Measurements from ENCODE around the gene PTPRJ. TPM values are rescaled to one million over a fixed set of nuclear protein-coding genes. Genes with fewer than 3 reads are reported as not detected.
A peak's percentile ranks its signal among the peaks of the same experiment; 100 is the strongest.
"Not testable (repeated sequence)": the region's sequence is repeated elsewhere in the genome, so short reads cannot be mapped to it uniquely, and the experiment has no call there.

Gene PTPRJ
- total RNA-seq, result 10 to 100 TPM; 38.5 to 58.9 TPM
- long read RNA-seq, partial matches to known transcripts, result 3 of 19 reads
- long read RNA-seq, other reads (novel, unspliced or antisense), result 16 of 19 reads

DNA sequence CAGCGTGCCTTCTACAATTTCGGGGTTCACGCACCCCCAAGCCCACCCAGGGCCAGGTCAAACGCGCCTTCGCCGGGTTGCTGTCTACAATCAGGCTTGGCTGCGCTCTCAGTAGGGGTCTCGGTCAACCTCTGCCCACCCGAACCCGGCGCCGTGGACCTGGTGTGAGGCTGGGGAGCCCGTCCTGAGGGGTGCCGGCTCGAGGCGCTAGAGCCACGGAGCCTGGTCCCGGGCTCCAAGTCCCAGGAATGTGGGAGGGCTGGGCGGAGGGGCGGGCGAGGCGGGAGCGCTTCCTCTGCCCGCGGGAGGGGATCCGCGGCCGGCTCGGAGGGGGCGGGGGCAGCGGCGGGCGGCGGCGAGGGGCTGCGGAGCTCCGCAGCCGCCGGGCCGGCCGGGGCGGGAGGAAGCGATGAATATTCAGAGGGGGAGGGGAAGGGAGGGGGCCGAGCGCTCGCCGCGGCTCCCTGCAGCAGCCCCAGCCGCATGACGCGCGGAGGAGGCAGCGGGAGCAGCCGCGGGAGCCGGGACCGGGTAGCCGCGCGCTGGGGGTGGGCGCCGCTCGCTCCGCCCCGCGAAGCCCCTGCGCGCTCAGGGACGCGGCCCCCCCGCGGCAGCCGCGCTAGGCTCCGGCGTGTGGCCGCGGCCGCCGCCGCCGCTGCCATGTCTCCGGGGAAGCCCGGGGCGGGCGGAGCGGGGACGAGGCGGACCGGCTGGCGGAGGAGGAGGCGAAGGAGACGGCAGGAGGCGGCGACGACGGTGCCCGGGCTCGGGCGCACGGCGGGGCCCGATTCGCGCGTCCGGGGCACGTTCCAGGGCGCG is at the start of gene PTPRJ:
Gene PTPRJ (plus strand): TSS at position 472 of the 819 bp plus-strand sequence. CDS start 354 bp downstream, outside the sequence.
- ATAC-seq (peak; percentile 58), DNase-seq (peak; percentile 54 to 70)
- intact Hi-C loops (cut with DNase I, micrococcal nuclease), result no loop called here

DNA sequence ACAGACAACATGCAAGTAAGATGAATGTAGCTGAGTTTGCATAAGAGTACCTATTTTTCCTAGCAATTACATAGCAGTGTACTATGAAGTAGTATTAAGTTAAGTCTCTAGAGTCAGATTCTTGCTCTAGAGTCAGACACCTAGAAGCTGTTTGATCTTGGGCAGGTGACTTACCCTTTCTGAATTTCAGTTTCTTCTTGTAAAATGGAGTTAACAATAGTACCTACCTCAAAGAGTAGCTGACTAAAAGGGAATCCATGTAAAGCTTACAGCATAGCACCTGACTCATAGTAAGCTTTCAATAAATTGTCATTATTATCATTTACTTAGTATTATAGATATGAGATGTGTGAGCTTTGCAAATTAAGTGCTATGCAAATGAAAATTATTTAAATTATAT is 47.8 kb upstream of the PTPRJ start:
- no peak for DNase-seq
- ATAC-seq, result no peak
- intact Hi-C loops (cut with DNase I, micrococcal nuclease), result loop anchor here in 1 of 2 donors (10.0 kb wide), 1 partner anchor 182 kb away; no protein-coding TSS in a partner anchor

DNA sequence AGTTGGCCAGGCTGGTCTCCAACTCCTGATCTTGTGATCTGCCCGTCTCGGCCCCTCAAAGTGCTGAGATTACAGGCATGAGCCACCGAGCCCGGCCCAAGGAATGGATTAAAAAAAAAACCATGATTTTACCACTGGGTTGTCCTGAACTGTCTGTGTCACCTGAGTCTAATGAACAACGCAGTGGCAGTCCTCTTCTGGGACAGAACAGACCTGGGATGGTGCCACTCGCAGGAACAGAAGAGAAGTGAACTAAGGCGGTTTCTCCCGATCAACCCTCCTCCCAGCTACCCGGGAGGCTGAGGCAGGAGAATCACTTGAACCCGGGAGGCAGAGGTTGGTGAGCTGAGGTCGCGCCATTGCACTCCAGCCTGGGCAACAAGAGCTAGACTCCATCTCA is 46.6 kb upstream of the PTPRJ start:
- intact Hi-C loops (cut with DNase I, micrococcal nuclease), result loop anchor here (2.0 to 10.0 kb wide), 2 partner anchors 177 to 181 kb away; no protein-coding TSS in a partner anchor
- ATAC-seq, DNase-seq: not testable (repeated sequence)

DNA sequence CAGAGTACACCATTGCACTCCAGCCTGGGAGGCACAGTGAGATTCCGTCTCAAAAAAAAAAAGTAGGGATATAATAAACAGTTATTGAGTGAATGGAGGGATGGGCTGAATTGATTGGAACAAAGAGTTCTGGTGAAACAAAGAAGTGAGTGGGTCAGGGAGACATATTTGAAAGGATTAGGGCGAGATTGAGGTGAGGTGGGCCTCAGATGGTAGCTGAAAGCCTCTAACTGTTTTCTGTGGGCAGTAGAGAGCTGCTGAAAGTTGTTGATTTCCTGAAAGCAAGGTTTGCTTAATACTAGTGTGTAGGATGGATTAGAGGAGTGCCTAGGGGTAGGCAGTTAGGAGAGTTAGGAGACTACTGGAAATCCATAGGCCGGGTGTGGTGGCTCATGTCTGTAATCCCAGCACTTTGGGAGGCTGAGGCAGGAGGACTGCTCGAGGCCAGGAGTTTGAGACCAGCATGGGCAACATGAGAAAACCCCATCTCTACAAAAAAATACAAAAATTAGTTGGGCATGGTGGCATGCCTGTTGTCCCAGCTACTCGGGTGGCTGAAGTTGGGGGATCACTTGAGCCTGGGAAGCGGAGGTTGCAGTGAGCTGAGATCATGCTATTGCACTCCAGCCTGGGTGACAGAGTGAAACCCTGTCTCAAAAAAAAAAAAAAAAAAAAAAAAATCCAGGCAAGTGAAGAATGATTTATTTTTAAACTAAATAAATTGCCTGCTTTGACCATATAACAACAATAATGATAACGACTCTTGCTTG is 41.4 kb upstream of the PTPRJ start:
- no peak for ATAC-seq
- intact Hi-C loops (cut with DNase I, micrococcal nuclease), result loop anchor here in 1 of 2 donors (10.0 kb wide), 1 partner anchor 176 kb away; no protein-coding TSS in a partner anchor

DNA sequence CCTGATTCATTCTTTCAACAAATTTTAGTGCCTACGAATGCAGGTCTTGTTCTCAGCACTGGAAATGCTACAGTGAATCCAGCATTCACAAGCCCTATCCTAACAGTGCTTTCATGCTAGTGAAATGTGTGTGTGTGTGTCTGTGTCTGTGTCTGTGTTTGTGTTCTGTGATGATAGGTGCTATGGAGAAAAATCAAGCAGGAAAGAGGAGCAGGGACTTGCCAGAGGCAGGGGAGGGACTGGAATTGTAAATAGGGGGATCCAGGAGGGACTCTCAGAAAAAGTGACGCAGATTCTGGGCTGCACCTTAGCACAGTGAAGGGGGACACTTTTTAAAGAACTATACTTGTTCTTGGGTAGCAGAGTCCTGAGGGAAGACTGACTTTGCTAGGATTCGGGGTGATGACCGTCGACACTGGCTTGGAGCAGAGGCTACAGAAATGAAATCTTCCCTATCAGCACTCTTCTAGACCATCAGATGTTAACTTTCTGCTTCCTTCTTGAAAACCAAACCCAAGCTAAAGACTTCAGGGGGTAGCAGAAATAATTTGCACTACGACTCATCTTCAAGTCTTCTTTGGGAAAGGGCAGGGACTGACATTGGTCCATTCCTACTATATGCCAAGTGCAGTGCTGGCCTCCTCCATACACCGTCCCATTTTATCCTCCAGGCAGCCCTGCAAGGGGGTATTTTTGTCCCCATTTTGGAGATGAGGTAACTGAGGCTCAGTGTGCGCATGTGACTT is 39.3 kb upstream of the PTPRJ start:
- ATAC-seq, result no peak
- no peak for DNase-seq
- intact Hi-C loops (cut with DNase I, micrococcal nuclease), result no loop called here

More for the DNA sequence above, 41.4 kb upstream of the PTPRJ start:
- no peak for DNase-seq

DNA sequence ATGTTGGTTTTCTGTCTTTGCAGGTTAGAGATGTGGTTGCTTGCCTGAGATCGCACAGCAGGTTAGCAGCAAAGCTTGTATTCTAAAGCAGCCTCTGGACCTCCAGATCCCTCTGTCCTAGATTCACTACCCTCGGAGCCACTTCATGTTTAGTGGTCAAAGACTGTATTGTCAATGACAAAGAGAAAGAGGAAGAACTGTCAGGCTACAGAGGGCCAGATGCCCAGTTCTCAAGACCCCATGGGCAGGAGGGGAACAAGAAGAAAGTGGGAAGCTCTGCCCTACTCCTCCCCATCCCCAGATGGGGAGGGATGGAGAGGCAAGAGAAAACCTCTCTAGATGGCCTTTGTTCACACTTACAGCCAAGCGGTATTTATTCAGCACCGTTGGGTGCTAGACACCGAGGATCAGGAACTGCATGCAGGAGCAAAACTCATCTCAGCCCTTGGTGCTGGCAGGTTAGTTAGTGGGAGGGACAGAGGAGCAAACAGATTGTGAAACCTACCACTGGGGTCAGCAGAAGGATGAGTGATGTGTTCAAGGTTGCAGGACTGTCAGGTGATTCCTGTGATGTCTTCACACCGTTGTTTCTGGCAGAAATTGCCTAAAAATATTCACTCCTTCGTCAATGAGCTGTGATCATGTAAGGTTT is 38.3 kb upstream of the PTPRJ start:
- DNase-seq (no peak), ATAC-seq (no peak)
- intact Hi-C loops (cut with DNase I, micrococcal nuclease), result no loop called here

DNA sequence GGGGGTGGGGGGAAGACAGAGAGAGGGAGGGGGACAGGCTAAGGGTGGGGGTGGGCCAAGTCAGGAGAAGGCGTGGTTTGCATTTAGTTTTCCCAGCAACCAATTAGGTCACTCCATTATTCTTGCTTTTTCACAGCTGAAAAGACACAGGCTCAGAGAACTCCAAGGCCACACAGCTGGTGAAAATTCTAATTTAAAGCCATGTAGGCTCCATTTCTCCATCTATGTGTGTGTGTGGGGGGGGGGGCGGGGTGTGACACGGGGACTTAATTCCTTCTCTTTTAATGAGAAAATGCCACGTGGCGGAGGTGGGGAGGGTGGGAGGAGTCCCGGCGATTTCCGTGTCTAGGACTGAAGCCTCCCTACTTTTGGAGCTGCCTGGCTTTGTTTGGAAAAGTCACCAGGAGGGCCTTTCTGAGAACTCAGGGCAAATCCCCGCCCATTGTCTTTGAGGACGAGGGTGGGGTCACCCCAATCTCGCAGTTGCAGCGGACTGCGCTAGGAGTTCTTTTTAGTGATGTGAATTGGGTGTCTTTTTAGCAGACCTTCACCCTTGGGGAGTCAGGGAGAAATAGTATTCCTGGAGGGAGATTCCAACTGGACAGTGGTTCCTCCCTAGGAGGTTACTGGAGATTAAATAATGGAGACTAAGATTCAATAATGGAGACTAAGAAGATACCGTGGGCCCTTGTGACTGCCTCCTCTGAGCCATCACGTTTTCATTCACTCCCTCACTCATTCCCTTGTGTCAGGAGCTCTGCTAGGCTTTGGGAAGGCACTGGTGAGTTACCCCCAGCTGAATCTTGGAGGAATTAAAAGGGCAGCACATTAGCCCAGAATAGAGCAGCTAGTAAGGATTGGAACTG is 36.4 kb upstream of the PTPRJ start:
- no peak for ATAC-seq
- intact Hi-C loops (cut with DNase I, micrococcal nuclease), result no loop called here
- no peak for DNase-seq

DNA sequence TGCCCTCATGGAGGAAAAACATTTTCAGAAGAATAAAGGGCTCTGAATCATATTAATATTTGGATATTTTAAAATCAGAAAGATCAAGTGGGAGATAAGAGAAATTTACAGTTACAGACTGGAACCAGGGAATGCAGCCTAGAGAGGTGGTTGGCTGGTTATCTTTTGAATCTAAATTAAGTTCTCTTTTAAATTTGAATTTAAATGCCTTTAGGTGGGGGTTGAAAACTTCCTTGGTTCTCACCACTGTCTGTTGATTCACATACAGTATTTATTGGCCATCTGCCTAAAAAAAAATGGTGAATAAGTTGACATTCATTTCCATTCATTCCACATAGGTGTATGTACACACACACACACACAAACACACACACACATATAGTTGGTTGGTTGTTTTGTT is 35.7 kb upstream of the PTPRJ start:
- intact Hi-C loops (cut with DNase I, micrococcal nuclease), result no loop called here
- DNase-seq, result no peak
- no peak for ATAC-seq

DNA sequence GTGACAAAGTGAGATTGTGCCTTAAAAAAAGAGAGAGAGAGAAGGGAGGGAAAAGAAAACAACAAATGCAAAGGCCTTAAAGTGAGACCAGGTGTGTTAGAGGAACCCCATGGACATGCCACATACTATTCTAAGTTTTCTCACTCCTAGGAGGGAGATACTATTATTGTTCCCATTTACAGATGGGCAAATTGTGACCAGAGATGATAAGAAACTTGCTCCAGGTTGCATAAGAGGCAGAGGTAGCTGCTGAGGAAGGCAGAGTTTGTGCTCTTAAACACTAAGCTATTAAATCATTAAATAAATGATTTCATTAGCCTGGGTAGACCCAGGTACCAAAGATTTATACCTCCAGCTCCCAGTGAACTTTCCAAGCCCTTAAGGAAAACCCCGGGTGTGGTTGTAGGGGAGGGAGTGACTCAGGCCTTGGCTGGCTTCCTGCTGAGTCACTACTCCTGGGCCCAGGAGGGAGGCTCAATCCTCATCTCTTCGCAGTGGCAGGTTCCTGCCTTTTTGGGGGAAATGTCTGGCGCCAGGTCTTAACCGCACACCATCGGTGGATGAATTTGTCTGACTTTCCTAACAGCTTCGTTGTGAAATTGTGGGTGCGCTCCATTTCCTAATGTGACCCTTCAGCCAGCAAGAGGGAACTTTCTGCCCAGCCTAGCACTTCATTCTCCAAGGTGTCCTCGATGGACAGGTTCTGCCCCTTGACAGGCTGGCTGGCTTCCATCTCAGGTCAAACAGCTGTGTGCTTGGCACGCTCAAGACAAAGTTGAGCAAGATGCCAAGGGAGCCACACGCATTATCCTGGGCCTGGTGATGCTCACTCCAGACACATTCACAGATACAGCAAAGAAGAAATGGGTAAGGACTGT is 33.4 kb upstream of the PTPRJ start:
- intact Hi-C loops (cut with DNase I, micrococcal nuclease), result no loop called here
- DNase-seq (peak; percentile 64 to 76), ATAC-seq (peak; percentile 99)

DNA sequence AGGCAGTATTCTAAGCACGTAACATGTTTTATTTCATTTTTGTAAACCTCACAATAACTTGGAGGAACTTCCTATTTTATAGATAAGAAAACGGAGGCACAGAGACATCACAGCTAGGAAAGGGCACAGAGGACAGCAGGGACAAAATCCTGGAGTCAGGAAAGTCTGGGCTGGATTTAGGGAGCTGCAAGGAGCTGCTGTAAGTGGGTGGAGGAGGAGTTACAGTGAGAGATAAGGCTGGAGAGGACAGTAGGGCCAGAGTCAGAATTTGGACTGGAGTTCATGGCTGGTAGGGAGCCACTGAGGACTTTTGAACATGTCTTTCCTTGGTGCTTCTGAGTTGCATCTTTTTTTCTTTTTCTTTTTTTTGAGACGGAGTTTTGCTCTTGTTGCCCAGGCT is 32.2 kb upstream of the PTPRJ start:
- no peak for DNase-seq

DNA sequence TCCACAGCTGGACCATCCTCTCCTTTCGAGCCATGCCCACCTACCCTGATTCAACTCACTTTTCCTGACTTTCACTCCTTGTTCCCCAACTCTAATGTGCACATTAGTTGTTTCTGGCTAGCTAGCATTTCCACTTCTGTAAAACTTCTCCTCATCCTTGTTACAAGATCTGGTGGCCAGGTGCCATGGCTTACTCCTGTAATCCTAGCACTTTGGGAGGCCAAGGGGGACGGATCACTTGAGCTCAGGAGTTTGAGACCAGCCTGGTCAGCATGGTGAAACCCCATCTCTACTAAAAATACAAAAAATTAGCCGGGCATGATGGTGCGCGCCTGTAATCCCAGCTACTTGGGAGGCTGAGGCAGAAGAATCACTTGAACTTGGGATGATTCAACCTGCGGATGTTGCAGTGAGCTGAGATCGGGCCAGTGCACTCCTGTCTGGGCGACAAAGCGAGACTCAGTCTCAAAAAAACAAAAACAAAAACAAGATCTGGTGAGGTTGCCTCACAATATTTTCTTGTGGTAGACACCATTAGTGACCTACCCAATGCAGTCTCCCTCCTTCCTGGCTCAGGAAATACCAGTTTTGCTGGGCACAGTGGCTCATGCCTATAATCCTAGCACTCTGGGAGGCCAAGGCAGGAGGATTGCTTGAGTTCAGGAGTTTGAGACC is 31.2 kb upstream of the PTPRJ start:
- intact Hi-C loops (cut with DNase I, micrococcal nuclease); DNase-seq; ATAC-seq: not testable (repeated sequence)

More for the DNA sequence above, 32.2 kb upstream of the PTPRJ start:
- intact Hi-C loops (cut with DNase I, micrococcal nuclease), result no loop called here
- no peak for ATAC-seq

DNA sequence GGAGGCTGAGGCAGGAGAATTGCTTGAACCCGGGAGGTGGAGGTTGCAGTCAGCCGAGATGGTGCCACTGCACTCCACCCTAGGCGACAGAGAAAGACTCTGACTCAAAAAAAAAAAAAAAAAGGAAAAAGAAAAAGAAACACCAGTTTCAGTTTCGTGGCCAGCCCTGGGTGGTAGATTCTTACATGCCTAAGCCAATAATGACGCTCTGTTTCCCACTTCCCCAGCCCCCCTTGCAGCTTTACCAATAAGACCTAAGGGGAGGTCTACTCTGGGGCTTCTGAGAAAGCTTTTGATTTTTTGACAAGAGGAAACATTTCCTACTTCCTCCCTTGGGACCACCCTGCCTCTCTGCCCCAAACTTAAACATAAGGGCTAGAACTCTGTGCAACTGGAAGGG is 30.0 kb upstream of the PTPRJ start:
- intact Hi-C loops (cut with DNase I, micrococcal nuclease), result no loop called here
- ATAC-seq, result no peak

DNA sequence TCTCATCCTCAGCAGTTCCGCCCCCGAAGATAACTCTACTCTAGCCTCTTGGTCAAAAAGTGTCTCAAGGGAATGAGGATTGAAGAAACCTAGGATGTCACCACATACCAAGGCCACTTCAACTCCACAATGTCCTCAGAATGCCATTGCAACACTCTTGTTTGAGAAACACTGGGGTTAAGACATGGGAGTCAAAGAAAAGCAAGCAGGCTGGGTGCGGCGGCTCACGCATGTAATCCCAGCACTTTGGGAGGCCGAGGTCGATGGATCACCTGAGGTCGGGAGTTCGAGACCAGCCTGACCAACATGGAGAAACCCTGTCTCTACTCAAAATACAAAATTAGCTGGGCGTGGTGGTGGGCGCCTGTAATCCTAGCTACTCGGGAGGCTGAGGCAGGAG is 28.9 kb upstream of the PTPRJ start:
- intact Hi-C loops (cut with DNase I, micrococcal nuclease); ATAC-seq; DNase-seq: not testable (repeated sequence)

More for the DNA sequence above, 30.0 kb upstream of the PTPRJ start:
- DNase-seq, result peak in 1 of 2 donors; percentile 34

DNA sequence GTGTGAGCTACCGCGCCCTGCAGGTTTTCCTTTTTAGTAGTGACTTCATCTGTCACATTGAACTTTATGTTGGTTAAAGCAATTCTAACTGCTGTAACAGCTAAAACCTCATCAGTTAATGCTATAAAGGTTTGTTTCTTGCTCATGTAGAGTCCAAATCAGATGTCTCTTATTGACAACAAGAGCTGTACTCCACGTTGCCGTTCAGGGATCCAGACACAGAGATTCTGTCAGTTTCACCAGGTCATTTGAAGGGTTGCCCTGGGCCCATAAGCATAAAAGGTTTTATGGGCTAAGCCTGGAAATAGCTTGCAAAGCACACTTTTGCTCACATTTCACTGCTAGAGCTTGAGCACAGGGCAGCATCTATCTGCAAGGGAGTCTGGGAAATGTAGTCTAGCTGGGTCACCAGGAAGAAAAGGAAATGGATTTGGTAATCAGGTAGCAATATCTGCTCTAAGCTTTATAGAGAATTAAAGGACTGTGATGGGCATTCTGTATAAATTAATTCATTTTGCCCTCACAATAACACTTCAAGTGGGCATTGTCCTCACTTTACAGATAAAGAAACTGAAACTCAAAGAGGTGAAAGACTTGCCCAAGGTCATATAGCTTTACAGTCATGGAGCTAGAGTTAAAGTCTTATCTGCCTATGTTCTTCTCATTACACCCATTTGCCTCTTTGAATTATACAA is 25.2 kb upstream of the PTPRJ start:
- DNase-seq, result no peak
- ATAC-seq, result peak; percentile 75
- intact Hi-C loops (cut with DNase I, micrococcal nuclease), result no loop called here

DNA sequence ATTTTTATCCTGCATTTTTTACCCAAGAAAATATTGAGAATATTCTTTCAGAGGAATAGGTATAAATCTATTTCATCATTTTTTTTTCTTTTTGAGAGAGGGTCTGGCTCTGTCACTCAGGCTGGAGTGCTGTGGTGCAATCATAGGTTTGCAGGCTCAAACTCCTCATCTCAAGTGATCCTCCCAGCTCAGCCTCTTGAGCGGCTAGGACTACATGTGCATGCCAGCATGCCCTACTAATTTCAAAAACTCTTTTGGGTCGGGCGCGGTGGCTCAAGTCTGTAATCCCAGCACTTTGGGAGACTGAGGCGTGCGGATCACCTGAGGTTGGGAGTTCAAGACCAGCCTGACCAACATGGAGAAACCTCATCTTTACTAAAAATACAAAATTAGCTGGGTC is 20.3 kb upstream of the PTPRJ start:
- intact Hi-C loops (cut with DNase I, micrococcal nuclease), result no loop called here
- ATAC-seq (no peak), DNase-seq (no peak)

All from left colon (tissue), 2 donors.